H9 (cell line): ENCODE data around the gene FALEC. TPM values are rescaled to one million over a fixed set of nuclear protein-coding genes. Genes with fewer than 3 reads are reported as not detected.

Source experiments
- DNase-seq: peaks from one replicate; pipeline ENCODE4 v3.0.0-alpha.2; 2017
- H2AFZ ChIP-seq: one replicate; pipeline ENCODE4 v1.6.1; 2013; ENCODE audit warnings: mild to moderate bottlenecking, low read length, control low read depth, moderate library complexity
- H2AK5ac ChIP-seq: 2 replicates; pipeline ENCODE4 v1.6.1; 2013; ENCODE audit warnings: low read length, control low read depth, mixed read lengths; ENCODE audit not compliant: insufficient read length
- H2BK120ac ChIP-seq: one replicate; pipeline ENCODE4 v1.6.1; 2013; ENCODE audit warnings: low read depth, mild to moderate bottlenecking, low read length, control low read depth, inconsistent platforms; ENCODE audit not compliant: poor library complexity, severe bottlenecking
- H2BK12ac ChIP-seq: 2 replicates; pipeline ENCODE4 v1.6.1; 2013; ENCODE audit warnings: low read length, control low read depth, mixed read lengths, low read depth; ENCODE audit not compliant: insufficient read length
- H2BK15ac ChIP-seq: 2 replicates; pipeline ENCODE4 v1.6.1; 2013; ENCODE audit warnings: low read depth, low read length, control low read depth
- H2BK20ac ChIP-seq: one replicate; pipeline ENCODE4 v1.6.1; 2013; ENCODE audit warnings: low read depth, mild to moderate bottlenecking, low read length, control low read depth, inconsistent platforms; ENCODE audit not compliant: poor library complexity, severe bottlenecking
- H2BK5ac ChIP-seq: 2 replicates; pipeline ENCODE4 v1.6.1; 2013; ENCODE audit warnings: low read length, control low read depth, mixed read lengths; ENCODE audit not compliant: insufficient read length
- H3K14ac ChIP-seq: 2 replicates; pipeline ENCODE4 v1.6.1; 2013; ENCODE audit warnings: low read length, control low read depth; ENCODE audit not compliant: insufficient read depth
- H3K18ac ChIP-seq: 2 replicates; pipeline ENCODE4 v1.6.1; 2013; ENCODE audit warnings: low read depth, mild to moderate bottlenecking, mixed read lengths, low read length, control low read depth; ENCODE audit not compliant: insufficient read length
- H3K23ac ChIP-seq: 2 replicates; pipeline ENCODE4 v1.6.1; 2013; ENCODE audit warnings: low read length, control low read depth, mixed read lengths, low read depth; ENCODE audit not compliant: insufficient read length
- H3K23me2 ChIP-seq: 2 replicates; pipeline ENCODE4 v1.6.1; 2013; ENCODE audit warnings: low read depth, mild to moderate bottlenecking, mixed read lengths, low read length, control low read depth; ENCODE audit not compliant: insufficient read length, poor library complexity, severe bottlenecking
- H3K27ac ChIP-seq: 2 replicates; pipeline ENCODE4 v1.5.1; 2013; ENCODE audit warnings: low read length, control low read depth, mixed read lengths, low read depth; ENCODE audit not compliant: insufficient read length
- H3K27me3 ChIP-seq: 2 replicates; pipeline ENCODE4 v1.6.1; 2013; ENCODE audit warnings: low read length, control low read depth, inconsistent platforms; ENCODE audit not compliant: insufficient read depth
- H3K4ac ChIP-seq: 2 replicates; pipeline ENCODE4 v1.6.1; 2013; ENCODE audit warnings: low read depth, mild to moderate bottlenecking, control low read depth, inconsistent platforms, low read length, moderate library complexity
- H3K4me1 ChIP-seq: 2 replicates; pipeline ENCODE4 v1.6.1; 2013; ENCODE audit warnings: low read length, control low read depth, inconsistent platforms; ENCODE audit not compliant: insufficient read depth
- H3K4me2 ChIP-seq: 2 replicates; pipeline ENCODE4 v1.6.1; 2013; ENCODE audit warnings: low read length, control low read depth, mixed read lengths; ENCODE audit not compliant: insufficient read length, insufficient read depth
- H3K56ac ChIP-seq: 2 replicates; pipeline ENCODE4 v1.6.1; 2013; ENCODE audit warnings: low read depth, mild to moderate bottlenecking, mixed read lengths, low read length, control low read depth; ENCODE audit not compliant: insufficient read length
- H3K79me1 ChIP-seq: 2 replicates; pipeline ENCODE4 v1.6.1; 2013; ENCODE audit warnings: low read depth, mild to moderate bottlenecking, moderate library complexity, low read length, control low read depth, inconsistent platforms; ENCODE audit not compliant: insufficient read depth, poor library complexity, severe bottlenecking
- H3K79me2 ChIP-seq: 2 replicates; pipeline ENCODE4 v1.6.1; 2013; ENCODE audit warnings: low read length, control low read depth, inconsistent platforms; ENCODE audit not compliant: insufficient read depth
- H3K9ac ChIP-seq: 2 replicates; pipeline ENCODE4 v1.6.1; 2013; ENCODE audit warnings: low read length, control low read depth, mixed read lengths; ENCODE audit not compliant: insufficient read length; ENCODE audit errors: extremely low read depth
- H3K9me3 ChIP-seq: one replicate; pipeline ENCODE4 v1.6.1; 2013; ENCODE audit warnings: low read depth, low read length, inconsistent platforms; ENCODE audit not compliant: control insufficient read depth
- H3T11ph ChIP-seq: one replicate; pipeline ENCODE4 v1.6.1; 2013; ENCODE audit warnings: mild to moderate bottlenecking, low read length, control low read depth, inconsistent platforms
- H4K20me1 ChIP-seq: one replicate; pipeline ENCODE4 v1.6.1; 2013; ENCODE audit not compliant: control insufficient read depth, insufficient read length, insufficient read depth
- H4K5ac ChIP-seq: 2 replicates; pipeline ENCODE4 v1.6.1; 2013; ENCODE audit warnings: low read depth, mild to moderate bottlenecking, mixed read lengths, low read length, control low read depth; ENCODE audit not compliant: insufficient read length
- H4K8ac ChIP-seq: replicated peaks from 2 replicates; pipeline ENCODE4 v1.6.1; 2013; ENCODE audit warnings: low read length, control low read depth, mixed read lengths, low read depth; ENCODE audit not compliant: insufficient read length
- H4K91ac ChIP-seq: 2 replicates; pipeline ENCODE4 v1.6.1; 2013; ENCODE audit warnings: low read depth, mild to moderate bottlenecking, moderate library complexity, mixed read lengths, low read length, control low read depth; ENCODE audit not compliant: insufficient read length
- H3K27ac Mint-ChIP-seq, 3 experiments: 2 replicates in 2 of 3; 3 replicates in 1 of 3; pipeline ENCODE4 v1.8.0; 2020 to 2021; ENCODE audit warnings: mixed read lengths in 3 of 3, mild to moderate bottlenecking in 1 of 3, moderate library complexity in 1 of 3
- H3K27me3 Mint-ChIP-seq: 2 replicates; pipeline ENCODE4 v1.8.0; 2021; ENCODE audit warnings: low read depth, mild to moderate bottlenecking, moderate library complexity, mixed read lengths
- H3K36me3 Mint-ChIP-seq, 3 experiments: 2 replicates in 2 of 3; 3 replicates in 1 of 3; pipeline ENCODE4 v1.8.0; 2020 to 2021; ENCODE audit warnings: low read depth in 3 of 3, mixed read lengths in 3 of 3; ENCODE audit not compliant: insufficient read depth in 1 of 3
- H3K4me1 Mint-ChIP-seq, 2 experiments: 2 replicates each; pipeline ENCODE4 v1.8.0; 2020; ENCODE audit warnings: mixed read lengths in 2 of 2
- H3K4me3 Mint-ChIP-seq, 2 experiments: 2 replicates in 1 of 2; 3 replicates in 1 of 2; pipeline ENCODE4 v1.8.0; 2020 to 2021; ENCODE audit warnings: mild to moderate bottlenecking in 2 of 2, mixed read lengths in 2 of 2, moderate library complexity in 1 of 2
- H3K9me3 Mint-ChIP-seq, 2 experiments: 2 replicates in 1 of 2; 3 replicates in 1 of 2; pipeline ENCODE4 v1.8.0; 2020; ENCODE audit warnings: mild to moderate bottlenecking in 2 of 2, mixed read lengths in 2 of 2, moderate library complexity in 1 of 2
- WGBS: extraction: QIAGEN DNeasy Blood & Tissue Kit; methylation state at CpG from one replicate; pipeline ENCODE4 v1.1.7; 2013; ENCODE audit warnings: missing lambda C conversion rate, low lambda C conversion rate, mixed read lengths; ENCODE audit not compliant: insufficient read length; ENCODE audit errors: extremely low coverage; 5-methylcytosine and 5-hydroxymethylcytosine counted together
- total RNA-seq: library from RNA; stranded (reverse); gene quantifications from 2 replicates; pipeline ENCODE4 v1.2.1, GENCODE V29; 2021
- TF ChIP-seq, protein P1 (sequence below): fragments of 200-600 bp; sonication (generic); conservative IDR thresholded peaks from 3 replicates; pipeline ENCODE4 v1.8.0; 2021; ENCODE audit warnings: antibody characterized with exemption, mild to moderate bottlenecking

Gene FALEC
- total RNA-seq, 1 experiment from 2014 or later = not detected

DNA sequence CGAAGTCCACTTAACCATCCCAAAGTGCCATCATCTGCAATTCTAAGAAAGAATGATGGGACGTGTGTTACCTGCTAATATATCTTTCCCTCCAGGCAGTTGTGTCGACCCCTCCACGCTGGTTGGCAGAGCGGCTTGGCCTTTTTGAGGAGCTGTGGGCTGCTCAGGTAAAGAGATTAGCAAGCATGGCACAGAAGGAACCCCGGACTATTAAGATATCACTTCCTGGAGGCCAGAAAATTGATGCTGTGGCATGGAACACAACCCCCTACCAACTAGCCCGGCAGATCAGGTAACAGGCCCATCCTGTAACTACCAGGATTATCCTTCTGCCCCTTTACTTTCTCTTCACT, 27.8 kb upstream of the FALEC start:
- Histone ChIP-seq H3K56ac (no peak overlapping the region), H3K23ac (no peak overlapping the region), H3K9me3 (no peaks in the 10 kb centered on the region), H2BK20ac (no peak overlapping the region), H3K4me2 (peak overlapping the region; percentile 93), H2BK5ac (no peak overlapping the region), H4K20me1 (no peaks in the 10 kb centered on the region), H3K23me2 (peaks cover 6% of the 10 kb centered on the region), H3K27me3 (no peaks in the 10 kb centered on the region), H2BK15ac (no peak overlapping the region), H2BK120ac (no peak overlapping the region), H2AFZ (no peak overlapping the region), H3K4ac (no peak overlapping the region), H3K9ac (peak overlapping the region; percentile 89), H2AK5ac (no peak overlapping the region), H3K79me1 (no peaks in the 10 kb centered on the region), H4K5ac (no peak overlapping the region), H4K8ac (no peak overlapping the region), H3K27ac (no peak overlapping the region), H4K91ac (no peak overlapping the region), H3K14ac (no peak overlapping the region), H3K4me1 (no peaks in the 10 kb centered on the region), H3K18ac (no peak overlapping the region), H2BK12ac (no peak overlapping the region), H3K79me2 (no peaks in the 10 kb centered on the region), H3T11ph (no peak overlapping the region)
- Mint-ChIP-seq H3K4me3 (peak overlapping the region; percentile 99 to 100), H3K27me3 (no peaks in the 10 kb centered on the region), H3K27ac (peak overlapping the region; percentile 90 to 99 (median 99)), H3K4me1 (peaks cover 5 to 10% of the 10 kb centered on the region in 2 experiments), H3K9me3 (no peaks in the 10 kb centered on the region; a peak in 1 of 5 replicates), H3K36me3 (peaks cover 20 to 37% (median 35%) of the 10 kb centered on the region in 3 experiments; a peak in 6 of 7 replicates)
- WGBS = no CpG with 5 or more reads among the region's 7 CpGs
- TF ChIP-seq, protein P1, sequence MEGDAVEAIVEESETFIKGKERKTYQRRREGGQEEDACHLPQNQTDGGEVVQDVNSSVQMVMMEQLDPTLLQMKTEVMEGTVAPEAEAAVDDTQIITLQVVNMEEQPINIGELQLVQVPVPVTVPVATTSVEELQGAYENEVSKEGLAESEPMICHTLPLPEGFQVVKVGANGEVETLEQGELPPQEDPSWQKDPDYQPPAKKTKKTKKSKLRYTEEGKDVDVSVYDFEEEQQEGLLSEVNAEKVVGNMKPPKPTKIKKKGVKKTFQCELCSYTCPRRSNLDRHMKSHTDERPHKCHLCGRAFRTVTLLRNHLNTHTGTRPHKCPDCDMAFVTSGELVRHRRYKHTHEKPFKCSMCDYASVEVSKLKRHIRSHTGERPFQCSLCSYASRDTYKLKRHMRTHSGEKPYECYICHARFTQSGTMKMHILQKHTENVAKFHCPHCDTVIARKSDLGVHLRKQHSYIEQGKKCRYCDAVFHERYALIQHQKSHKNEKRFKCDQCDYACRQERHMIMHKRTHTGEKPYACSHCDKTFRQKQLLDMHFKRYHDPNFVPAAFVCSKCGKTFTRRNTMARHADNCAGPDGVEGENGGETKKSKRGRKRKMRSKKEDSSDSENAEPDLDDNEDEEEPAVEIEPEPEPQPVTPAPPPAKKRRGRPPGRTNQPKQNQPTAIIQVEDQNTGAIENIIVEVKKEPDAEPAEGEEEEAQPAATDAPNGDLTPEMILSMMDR = no peak
- DNase-seq = no peak
